SHP77 (cell line): ENCODE data around the gene RNF19B.

Source experiments
- DNase-seq, 2 experiments: peaks; one replicate each; lab custom pipeline; 2025; lab: John Stamatoyannopoulos, UW

Gene RNF19B

GRCh38 chr1:32965251-32965747 is 690 bp upstream of the RNF19B start:
- DNase-seq = no peak

DNA sequence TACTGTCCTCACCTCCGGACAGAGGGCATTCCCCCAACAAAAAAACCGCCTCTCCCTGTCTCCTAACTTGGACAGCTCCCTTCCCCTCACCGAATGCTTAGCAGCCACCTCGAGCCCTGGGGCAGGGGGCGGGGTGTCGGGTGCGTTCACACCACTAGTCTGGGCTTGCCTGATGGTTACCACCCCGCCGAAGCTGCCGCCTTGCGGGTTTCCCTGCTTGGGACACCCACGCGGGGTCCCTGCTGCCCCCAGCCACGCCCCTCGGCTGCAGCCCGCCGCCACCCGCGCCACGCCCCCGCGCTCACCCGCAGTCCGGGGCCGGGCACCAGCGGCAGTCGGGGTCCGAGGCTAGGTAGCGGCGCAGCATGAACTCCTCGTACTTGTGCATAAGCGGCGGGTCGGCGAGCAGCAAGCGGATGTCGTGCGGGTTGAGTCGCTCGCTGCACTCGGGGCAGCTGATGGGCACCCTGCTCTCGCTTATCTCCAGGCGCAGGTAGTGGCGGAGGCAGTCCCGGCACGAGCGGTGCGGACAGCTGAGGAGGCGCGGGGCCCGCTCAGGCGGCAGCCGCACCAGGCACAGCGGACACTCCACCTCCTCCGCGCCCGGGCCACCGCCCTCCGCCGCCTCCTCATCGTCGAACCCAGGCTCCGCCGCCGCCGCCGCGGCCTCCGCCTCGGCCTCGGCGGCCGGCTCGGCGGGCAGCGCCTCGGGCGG is 706 bp downstream of the RNF19B start:
- DNase-seq = peak; percentile 17 to 31

DNA sequence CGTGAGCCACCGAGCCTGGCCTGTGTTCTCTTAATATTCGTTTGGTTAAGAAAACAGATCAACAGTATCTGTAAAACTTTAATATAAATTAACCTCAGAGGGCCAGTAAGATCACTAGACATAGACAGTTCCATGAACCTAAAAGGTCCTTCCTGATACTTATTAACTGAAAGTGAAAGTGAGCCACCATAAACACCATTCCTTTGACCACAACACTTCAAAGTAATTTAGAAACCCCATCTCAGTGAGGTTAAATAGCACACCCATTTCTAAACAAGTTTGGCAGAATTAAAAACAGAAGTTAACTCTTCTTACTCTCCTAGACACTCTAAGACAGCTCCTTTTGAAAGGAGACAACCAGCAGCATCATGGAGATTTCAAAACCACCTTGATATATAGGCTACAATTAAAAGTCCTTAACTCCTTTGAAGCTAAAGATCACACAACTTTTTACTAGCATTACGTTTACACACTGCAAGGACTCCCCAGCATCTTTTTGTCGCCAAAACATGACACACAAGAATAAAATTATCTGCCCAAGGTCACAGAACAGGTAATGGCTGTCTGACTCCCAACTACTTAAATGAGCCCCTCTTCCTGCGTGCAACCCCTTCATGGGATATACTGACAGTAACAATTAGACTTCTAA is 2.2 kb downstream of the RNF19B start:
- no peak for DNase-seq

- no peak for DNase-seq
Observed at GRCh38 chr1:32960819-32961355, 3.7 kb downstream of the RNF19B start.

- DNase-seq = no peak
Observed at GRCh38 chr1:32960342-32960741, 4.3 kb downstream of the RNF19B start.

DNA sequence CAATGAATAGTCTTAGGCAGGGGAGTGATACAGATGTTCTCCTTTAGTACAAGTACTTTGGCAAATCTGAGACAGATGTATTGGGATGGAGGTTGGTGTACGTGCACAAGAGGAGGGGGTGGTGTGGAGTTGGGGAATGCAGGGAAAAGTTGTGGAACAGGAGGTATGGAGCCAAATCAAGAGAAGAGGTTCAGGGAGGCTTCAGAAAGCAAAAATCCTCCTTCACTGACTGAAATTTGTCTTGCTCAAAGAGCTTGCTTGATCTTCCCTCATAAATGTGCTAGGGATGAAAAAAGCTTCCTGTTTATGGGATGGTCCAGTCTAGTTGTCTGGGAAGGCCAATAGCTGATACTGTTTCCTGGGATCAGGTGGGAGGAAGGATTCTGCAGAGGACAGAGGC is 5.8 kb downstream of the RNF19B start:
- DNase-seq = no peak

GRCh38 chr1:32957017-32957416 is 7.6 kb downstream of the RNF19B start:
- DNase-seq = no peak

DNA sequence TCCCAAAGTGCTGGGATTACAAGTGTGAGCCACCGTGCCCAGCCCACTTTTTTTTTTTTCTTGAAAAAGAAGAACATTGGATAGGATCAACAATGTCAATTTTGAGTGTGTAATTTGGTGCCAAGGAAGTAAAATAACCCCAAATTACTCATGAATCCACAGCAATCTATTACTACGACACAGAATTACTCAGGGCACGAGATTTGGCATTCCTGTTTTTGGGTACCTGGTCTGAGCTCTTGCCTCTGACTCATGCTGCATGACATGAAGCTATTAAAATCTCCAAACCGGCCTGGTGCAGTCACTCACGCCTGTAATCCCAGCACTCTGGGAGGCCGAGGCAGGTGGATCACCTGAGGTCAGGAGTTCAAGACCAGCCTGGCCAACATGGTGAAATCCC is 10.4 kb downstream of the RNF19B start:
- no peak for DNase-seq

DNA sequence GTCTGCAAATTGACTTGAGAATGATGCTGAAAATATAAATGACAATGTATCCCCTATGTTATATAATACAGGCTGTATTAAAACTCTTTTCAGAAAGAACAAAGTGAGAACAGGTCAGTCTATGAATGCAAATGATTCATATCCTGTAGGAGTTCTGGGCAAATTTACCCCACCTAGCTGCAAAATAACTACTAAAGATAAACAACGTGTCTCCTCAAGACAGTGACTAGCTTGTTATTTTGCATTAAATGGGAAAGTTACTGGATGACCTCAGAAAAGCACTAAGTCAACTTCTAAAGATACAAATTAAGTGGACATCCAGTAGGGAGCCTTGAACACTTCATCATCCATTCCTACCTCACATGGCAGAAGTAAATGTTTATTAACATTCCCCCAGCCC is 11.1 kb downstream of the RNF19B start:
- DNase-seq = no peak

DNA sequence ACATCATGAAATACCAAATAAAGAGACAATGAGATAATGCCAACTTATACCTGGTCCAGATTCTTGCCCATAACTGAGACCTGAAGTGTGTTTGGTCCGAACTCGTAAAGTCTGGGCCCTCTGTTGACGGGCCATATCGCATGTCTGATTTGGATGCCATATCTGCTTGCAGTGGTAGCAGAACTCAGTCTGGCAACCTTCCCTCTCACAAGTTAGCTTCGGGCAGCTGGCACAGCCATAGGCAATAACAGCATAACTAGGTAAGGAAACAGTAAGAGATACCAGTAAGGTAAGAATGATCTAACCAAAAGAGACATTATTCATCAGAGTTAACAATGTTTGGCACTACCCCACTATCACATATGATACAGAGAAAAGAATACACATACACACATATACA is 15.1 kb downstream of the RNF19B start:
- DNase-seq = no peak

DNA sequence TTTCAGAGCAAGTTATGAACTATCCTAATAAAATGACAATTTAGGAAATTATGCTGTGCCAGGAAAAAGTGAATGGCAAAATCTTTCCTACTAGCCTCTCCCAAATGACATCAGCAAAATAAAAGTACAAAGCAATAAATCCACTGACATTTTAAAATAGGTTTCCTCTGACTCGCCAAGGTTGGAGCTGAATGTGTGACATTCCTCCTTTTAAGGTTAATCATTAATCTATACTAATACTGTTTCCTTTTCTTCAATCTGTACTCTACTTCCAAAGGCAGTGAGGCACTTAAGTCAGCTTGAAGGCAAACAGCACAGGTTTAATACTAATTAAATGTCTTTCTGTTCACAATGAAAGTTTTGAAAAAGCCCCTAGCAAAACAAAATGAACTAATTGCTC is 15.7 kb downstream of the RNF19B start:
- DNase-seq = no peak

DNA sequence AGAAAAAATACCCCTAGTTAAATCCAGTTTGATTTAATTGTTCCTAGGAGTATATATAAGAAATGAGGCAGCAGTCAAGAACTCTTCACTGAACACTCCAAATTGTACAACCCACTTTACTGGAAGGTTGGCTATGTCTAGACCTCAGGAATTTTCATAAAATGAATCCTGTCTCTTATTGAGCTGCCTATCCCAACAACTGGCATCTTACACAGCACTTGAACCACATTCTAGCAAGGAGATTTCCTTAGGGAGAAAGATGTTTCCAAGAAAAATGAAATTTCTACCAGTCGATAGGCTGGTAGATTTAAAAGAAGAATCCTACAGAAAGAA is 16.3 kb downstream of the RNF19B start:
- no peak for DNase-seq

- DNase-seq = no peak
Observed at GRCh38 chr1:32947669-32948389, 16.8 kb downstream of the RNF19B start.

DNA sequence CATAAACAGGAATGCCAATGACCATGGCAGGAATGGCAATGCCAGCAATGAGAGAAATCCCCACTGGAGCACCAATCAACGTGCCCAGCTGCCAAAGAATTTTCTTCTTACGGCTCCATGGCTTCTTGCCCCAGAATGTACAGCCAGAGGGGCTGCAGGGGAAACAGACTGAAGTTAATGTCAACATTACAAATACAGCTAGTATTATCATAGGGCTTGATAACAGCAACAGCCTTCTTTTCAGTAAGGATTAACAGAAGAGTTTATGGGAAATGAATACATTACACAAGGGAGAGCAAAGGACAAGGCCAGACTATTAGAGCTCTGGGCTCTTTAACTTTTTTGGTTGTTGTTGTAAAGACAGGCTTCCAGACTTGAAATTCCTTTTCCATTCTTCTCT is 18.2 kb downstream of the RNF19B start:
- DNase-seq = no peak

DNA sequence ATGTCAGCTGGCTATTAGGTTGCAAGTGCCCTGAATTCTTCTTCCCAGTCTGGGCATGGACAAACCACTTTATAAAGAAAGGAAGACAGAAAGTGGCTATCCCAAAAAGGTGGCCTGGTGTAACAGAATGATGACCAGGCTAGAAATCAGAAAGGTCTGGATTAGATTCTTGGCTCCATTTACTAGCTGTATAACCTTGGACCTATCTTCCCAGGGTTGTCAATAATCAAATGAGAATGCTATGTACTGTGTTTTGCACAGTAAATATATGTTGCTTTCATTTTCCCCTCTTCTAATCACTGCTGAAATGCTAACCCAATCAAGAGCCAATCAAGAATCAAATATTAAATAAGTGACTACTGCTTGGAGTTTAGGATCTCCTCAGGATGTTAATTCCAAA is 20.4 kb downstream of the RNF19B start:
- no peak for DNase-seq

- DNase-seq = no peak
Observed at GRCh38 chr1:32939655-32940371, 24.8 kb downstream of the RNF19B start.

- no peak for DNase-seq
Observed at GRCh38 chr1:32937061-32937460, 27.5 kb downstream of the RNF19B start.

GRCh38 chr1:32934535-32934934 is 30.1 kb downstream of the RNF19B start:
- DNase-seq = no peak

GRCh38 chr1:32933742-32934322 is 30.8 kb downstream of the RNF19B start:
- no peak for DNase-seq

GRCh38 chr1:32931760-32932159 is 32.8 kb downstream of the RNF19B start:
- DNase-seq = no peak

GRCh38 chr1:32929366-32929765 is 35.2 kb downstream of the RNF19B start:
- no peak for DNase-seq

DNA sequence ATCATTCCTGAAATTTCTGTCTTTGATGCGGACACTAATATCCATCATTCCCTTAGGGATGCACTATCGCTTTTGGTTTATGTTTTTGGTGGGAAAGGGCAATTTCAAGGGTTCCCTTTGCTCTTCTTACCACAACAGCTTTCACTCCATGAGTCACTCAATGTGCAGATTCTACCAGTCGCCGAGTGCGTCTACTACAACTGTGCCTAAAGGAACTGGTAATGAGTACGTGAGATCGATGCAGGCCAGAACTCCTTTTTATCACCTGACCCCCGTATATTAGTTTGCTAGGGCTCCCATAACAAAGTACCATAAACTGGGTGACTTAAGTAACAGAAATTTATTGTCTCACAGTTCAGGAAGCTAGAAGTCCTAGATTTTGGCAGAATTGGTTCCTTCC is 35.9 kb downstream of the RNF19B start:
- no peak for DNase-seq
